Measurements from ENCODE around the gene CDCA3. TPM values are rescaled to one million over a fixed set of nuclear protein-coding genes. Genes with fewer than 3 reads are reported as not detected.

The CDCA3 gene
- total and polyA plus RNA-seq, 2 donors (not counting 1 experiment from before 2014, with no cell fraction given) = 1.6 to 2.3 TPM

DNA sequence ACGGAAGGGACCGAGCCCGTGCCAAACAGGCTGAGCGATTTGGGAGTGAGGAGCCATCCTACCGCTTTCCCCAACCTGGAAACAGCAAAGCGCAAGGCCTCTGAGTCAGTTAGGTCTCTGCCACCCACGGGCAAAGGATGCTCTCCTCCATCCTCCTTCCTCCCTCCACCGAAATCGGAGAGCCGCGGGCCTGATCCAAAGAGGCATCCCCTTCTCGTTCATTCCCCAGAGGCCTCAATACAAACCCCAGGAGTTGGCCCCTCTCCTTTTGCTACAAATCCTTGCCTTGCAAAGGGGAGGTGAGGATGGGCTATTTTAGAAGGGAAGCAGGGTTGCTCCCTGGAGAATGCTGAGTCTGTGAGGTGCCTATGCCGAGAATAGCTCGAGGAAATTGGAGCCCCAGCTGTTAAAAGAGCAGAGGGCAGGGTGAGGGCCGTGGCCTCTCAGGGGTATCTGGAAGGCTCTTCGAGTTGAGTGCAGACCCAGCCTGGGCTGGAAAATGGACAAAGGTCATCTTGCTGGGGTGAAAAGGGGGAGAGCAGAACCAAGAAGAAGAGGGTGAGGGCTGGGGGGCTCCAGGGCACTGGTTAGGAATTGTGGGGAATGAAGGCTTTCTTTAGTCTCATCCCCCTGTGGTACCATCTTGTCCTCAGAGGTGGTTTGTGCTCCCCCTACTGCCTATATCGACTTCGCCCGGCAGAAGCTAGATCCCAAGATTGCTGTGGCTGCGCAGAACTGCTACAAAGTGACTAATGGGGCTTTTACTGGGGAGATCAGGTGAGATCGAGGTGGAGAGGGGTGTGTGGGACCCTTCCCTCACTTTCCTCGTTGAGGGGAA lies 17.3 kb upstream of the CDCA3 start:
- WGBS (ENCODE audit: insufficient coverage) = 18% methylated on average over 14 of the region's 22 CpGs
- peaks cover 33 to 41% of the 10 kb centered on the region in 2 donors for H3K4me1 ChIP-seq (ENCODE audit: control insufficient read depth in 2 of 2, insufficient read depth in 2 of 2, low read length in 2 of 2)
- peak overlapping the region; percentile 92 for H2AFZ ChIP-seq (ENCODE audit: insufficient read depth, low read depth, low read length, poor library complexity, severe bottlenecking)
- Mint-ChIP-seq H3K9me3 (ENCODE audit: insufficient read depth) (no peaks in the 10 kb centered on the region), H3K4me3 (peak overlapping the region; percentile 89), H3K27me3 (no peaks in the 10 kb centered on the region), H3K27ac (peak overlapping the region; percentile 89), H3K4me1 (peaks cover 50% of the 10 kb centered on the region)
- POLR2A ChIA-PET = interaction anchor here (0.6 to 5.5 kb wide), 7 partner anchors 15 to 255 kb away, joined by 3 to 49 read pairs (median 6); partner anchors contain the start of genes C12orf57, CDCA3, RNU7-1 and USP5
- H4K20me1 ChIP-seq (ENCODE audit: control insufficient read depth, insufficient read depth, low read length, poor library complexity, severe bottlenecking) = peaks cover 46% of the 10 kb centered on the region
- H3K9me3 ChIP-seq (ENCODE audit: control extremely low read depth in 1 of 3, control insufficient read depth in 2 of 3, insufficient read depth in 1 of 3, low read length in 2 of 3) = no peaks in the 10 kb centered on the region
- peaks cover 17% of the 10 kb centered on the region for H3K79me2 ChIP-seq (ENCODE audit: control insufficient read depth, insufficient read depth, low read length)
- peak overlapping the region; percentile 89 for H3K9ac ChIP-seq (ENCODE audit: low read length)
- peak overlapping the region in 1 of 2 donors; percentile 71 for H3K27ac ChIP-seq (ENCODE audit: low read length in 2 of 2)
- no peaks in the 10 kb centered on the region for H3K27me3 ChIP-seq (replicated peaks in 1 of 4; ENCODE audit: control extremely low read depth in 1 of 4, control insufficient read depth in 3 of 4, insufficient read depth in 4 of 4, low read length in 3 of 4)
- TF ChIP-seq, protein P1, sequence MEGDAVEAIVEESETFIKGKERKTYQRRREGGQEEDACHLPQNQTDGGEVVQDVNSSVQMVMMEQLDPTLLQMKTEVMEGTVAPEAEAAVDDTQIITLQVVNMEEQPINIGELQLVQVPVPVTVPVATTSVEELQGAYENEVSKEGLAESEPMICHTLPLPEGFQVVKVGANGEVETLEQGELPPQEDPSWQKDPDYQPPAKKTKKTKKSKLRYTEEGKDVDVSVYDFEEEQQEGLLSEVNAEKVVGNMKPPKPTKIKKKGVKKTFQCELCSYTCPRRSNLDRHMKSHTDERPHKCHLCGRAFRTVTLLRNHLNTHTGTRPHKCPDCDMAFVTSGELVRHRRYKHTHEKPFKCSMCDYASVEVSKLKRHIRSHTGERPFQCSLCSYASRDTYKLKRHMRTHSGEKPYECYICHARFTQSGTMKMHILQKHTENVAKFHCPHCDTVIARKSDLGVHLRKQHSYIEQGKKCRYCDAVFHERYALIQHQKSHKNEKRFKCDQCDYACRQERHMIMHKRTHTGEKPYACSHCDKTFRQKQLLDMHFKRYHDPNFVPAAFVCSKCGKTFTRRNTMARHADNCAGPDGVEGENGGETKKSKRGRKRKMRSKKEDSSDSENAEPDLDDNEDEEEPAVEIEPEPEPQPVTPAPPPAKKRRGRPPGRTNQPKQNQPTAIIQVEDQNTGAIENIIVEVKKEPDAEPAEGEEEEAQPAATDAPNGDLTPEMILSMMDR (IDR thresholded peaks at IDR 0.05) = no peak
- no peak for TF ChIP-seq EZH2 (IDR thresholded peaks at IDR 0.05; ENCODE audit: borderline replicate concordance, insufficient read depth, low read depth, low read length, poor library complexity, severe bottlenecking)
- CTCF ChIA-PET = interaction anchor here (0.6 to 11.8 kb wide), 24 partner anchors 8 to 307 kb away, joined by 3 to 136 read pairs (median 6); partner anchors contain the start of genes C12orf57, C1R, C1RL and CDCA3
- peak overlapping the region; percentile 56 to 88 (median 68) for H3K4me3 ChIP-seq (ENCODE audit: control extremely low read depth in 1 of 5, extremely low read depth in 1 of 5, insufficient read depth in 1 of 5, low read depth in 2 of 5, low read length in 4 of 5)
- H3K36me3 ChIP-seq (replicated peaks in 1 of 2; ENCODE audit: control extremely low read depth in 1 of 2, control insufficient read depth in 1 of 2, extremely low read depth in 1 of 2, insufficient read depth in 2 of 2, low read length in 1 of 2) = peaks cover 0 to 31% of the 10 kb centered on the region in 2 experiments
- intact Hi-C loops (cut with micrococcal nuclease) = loop anchor here (1.0 to 2.0 kb wide), 8 partner anchors 56 to 245 kb away; partner anchors contain the start of genes C12orf57, C1R, C1RL and LPCAT3
- peak overlapping the region; percentile 97 for H3K4me2 ChIP-seq (replicated peaks; ENCODE audit: low read depth, low read length, poor library complexity, severe bottlenecking)
- ATAC-seq (ENCODE audit: low read depth) (no peak), DNase-seq (peak; percentile 38)

Measured in B cell (primary cell).